GM19468 (cell line): ENCODE data around the gene EID2B.

ENCODE experiments used
- ATAC-seq: cut with Tn5 transposase; IDR thresholded peaks from one replicate; pipeline ENCODE4 v1.9.1; 2021; ENCODE audit warnings: mild to moderate bottlenecking, moderate library complexity, moderate number of reproducible peaks; ENCODE audit not compliant: unreplicated experiment; ENCODE audit errors: extremely low read depth

Gene EID2B

GRCh38 chr19:39532233-39533002 is at the start of gene EID2B:
TSS of gene EID2B (minus strand) at chr19:39532852. CDS start at chr19:39532802, 50 bp downstream.
- ATAC-seq = peak; percentile 87

- ATAC-seq = no peak
Observed at GRCh38 chr19:39582442-39582841, 49.8 kb upstream of the EID2B start.

DNA sequence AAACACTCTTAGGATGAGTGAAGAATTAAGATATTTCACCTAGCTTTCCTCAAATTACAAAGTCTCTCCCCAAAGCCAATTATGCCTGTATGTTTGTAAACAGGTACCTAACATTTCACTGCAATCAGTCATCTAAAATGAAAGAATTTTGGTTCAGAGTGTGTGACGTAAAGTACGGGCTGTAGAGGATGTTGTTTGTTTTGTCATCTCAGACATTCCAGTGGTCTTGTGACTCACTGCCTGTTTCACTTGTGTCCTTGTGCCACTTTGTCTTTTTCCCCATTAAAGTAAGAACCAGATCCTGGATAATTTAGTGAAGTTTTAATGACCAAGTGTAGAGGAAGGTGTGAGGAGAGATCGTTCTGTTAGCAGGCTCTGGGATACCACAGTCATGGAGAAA is 36.0 kb upstream of the EID2B start:
- ATAC-seq = no peak

DNA sequence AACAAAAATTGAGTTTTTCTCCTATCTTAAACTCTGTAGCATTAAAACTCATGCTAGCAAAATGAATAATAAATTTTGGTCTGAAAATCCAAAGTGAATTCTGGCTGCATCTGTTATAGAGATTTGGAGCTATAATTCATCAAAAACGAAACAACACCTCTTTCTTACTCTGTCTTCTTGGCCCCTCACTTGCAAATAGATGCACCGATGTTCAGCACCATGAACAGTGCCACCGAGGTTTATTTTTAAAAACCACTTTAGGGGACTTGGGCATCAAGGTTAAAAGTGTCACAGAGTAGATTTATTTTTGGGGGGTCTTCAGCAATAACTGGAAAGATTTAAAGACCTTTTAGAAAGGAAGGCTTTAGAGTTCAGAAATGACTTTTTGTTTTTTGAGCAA is 33.4 kb upstream of the EID2B start:
- ATAC-seq = no peak

DNA sequence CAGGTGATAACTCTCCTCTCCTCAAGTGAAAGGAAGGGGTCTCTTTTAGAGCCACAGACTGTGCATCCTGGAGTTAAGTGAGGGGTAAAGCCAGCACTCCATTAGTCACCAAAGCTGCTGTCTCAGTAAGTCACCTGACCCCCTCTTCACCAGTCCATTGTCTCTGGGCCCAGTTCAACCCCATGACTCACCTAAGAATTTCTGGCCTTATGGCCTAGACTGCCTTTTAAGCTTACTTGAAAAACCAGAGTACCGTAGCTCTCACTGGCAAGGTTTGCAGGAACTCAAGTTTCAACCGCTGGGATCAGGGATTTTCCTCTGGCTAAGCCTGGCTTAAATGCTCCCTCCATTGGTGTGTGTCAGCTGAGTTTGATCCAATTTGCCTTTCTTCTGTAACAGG is 30.8 kb upstream of the EID2B start:
- ATAC-seq = no peak

DNA sequence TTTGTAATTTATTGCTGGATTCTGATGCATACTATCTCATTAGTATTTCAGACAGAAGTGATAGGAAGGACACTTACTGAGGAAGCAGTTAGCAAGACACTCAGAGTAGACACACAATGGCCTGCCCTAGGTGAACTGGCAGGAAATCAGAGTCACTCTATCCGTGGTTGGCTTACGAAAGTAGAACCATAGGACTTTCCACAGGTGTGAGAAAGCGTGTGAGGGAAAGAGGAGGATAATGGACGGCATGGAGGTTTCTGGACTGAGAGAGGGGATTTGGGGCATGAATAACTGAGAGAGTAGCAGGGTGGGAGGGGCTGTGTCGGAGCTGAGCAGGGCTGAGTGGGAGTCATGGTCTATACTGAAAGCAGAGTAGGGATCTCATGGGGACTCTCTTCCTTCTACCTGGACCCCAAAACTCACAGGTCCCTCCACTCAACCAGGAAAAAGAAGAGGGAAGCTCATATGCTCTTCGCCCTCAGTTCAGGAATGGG is 26.0 kb upstream of the EID2B start:
- no peak for ATAC-seq

DNA sequence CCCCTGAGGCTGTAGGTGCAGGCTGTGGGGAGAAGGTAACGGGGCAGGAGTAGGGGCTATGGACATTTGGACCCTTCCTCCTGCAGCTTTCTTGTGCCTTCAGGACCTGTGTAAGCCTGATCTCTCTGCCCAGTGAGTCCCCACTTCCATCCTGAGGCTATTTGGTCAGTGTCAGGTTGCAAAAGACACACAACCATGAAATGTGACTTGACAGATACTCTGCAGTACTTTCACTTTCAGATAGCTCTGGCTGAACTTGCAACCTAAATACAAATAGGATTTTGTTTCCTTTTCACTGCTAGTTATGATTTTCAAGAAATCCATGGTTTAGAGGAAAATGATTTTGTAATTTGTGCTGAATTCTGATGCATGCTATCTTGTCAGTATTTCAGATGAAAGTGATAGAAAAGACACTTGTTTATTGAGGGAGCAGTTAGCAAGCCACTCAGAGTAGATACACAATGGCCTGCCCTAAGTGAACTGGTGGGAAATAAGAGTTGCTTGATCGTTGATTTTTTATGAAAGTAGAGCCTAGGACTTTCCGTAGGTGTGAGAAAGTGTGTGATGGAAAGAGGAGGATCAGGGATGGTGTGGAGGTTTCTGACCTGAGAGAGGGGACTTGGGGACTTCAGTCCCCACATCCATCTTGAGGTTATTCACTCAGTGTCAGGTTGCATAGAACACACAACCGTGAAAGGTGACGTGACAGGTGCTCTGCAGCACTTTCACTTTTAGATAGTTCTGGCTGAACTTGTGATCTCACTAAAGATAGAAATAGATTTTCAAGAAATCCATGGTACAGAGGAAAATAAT is 25.4 kb upstream of the EID2B start:
- no peak for ATAC-seq

DNA sequence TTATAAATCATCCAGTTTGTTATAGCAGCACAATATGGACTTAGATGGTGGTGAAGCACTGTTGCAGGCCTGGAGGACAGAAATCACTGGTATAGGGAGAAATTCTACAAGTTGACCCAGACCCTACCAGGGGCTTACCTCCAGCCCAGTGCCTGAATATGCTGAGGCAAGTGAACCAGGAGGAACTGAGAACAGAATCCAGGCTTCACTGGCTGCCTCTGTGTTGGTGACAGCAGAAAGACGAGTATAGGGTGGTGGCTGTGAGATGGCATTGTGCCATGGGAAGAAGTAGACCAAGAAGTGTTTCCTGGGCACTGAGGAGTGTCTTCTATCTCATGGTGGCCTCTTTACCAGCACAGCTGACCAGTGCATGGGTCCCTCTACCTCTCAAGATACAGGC is 23.2 kb upstream of the EID2B start:
- no peak for ATAC-seq

DNA sequence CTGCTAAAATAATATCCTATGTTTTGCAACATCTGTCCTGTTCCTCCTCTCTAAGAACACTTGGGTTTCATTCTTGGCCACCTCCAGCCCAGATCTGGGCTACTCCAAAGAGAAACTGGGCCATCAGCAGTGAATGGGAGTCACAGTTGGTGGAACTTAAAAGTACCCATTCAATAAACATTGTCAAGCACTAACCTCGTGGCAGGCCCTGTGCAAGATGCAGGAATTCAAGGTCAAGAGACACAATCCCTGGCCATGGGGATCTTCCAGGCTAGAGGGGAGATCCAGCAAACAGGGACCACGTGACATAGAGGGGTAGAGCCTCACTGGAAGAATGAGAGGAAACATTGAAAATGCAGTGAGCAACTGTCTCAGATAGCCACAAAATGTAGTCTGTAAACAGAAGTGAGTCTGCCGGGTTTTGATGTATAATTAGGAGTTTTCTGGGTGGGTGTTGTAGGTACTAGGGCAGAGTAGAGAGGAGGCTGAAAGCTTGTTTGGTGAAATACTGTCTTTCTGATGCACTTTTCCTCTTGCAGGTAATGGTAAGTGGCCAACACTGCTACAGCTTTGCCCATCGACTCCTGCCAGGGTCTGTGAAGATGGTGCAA is 22.2 kb upstream of the EID2B start:
- no peak for ATAC-seq

- no peak for ATAC-seq
Observed at GRCh38 chr19:39553082-39553652, 20.5 kb upstream of the EID2B start.

- no peak for ATAC-seq
Observed at GRCh38 chr19:39550197-39550596, 17.5 kb upstream of the EID2B start.

DNA sequence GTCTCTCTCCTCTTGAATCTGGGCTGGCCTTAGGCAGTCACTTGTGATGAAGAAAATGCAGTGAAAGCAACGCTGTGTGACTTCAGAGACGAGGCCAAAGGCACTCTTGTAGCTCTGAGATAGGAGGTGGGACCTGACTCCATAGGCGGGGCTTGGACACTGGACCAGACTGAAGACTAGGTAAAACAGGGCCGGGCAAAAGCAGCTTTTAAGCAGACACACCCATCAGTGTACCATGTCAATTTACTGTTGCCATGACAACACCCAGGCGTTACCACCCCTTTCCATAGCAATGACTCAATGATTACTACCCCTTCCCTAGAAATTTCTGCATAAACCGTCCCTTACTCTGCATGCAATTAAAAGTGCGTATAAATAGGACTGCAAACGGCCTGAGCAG is 13.9 kb upstream of the EID2B start:
- no peak for ATAC-seq

- ATAC-seq = no peak
Observed at GRCh38 chr19:39544911-39545310, 12.3 kb upstream of the EID2B start.

DNA sequence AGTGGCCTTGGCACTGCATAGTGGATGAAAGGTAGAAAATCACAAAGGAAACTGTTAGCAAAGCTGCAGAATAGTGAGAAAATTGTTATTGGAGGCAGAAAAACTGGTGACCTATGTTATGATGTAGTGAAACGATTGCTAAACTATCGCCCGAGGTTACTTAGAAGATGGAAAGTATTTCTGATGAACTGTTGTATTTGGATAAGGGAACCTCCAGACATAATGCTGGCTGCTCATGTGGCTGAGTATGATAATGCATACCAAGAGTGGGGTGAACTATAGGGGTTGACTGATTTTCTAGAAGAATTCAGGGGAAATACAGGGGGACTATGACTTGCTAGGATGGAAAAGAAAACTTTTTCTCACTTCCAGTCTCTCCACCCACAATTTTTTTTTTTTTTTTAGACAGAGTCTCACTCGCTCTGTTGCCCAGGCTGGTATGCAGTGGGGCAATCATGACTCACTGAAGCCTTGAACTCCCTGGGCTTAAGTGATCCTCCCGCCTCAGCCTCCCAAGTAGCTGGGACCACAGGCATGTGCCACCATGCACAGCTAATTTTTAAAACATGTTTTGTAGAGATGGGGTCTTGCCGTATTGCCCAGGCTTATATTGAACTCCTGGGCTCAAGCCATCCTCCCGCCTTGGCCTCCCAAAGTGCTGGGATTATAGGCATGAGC is 11.7 kb upstream of the EID2B start:
- ATAC-seq = no peak

DNA sequence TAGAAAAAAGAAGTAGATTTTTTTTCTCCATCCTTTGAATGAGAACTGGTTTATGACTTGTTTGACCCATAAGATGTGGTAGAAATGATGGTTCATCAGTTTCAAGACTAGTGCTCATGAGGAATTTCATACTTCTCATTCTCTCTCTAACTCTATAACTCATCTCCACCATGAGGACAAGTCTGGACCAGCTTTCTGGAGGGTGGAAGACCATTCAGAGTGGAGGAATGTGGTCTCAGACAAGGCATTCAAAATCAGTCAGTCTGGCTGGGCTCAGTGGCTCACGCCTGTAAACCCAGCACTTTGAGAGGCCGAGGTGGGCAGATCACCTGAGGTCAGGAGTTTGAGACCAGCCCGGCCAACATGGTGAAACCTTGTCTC is 10.8 kb upstream of the EID2B start:
- no peak for ATAC-seq

GRCh38 chr19:39542206-39542605 is 9.6 kb upstream of the EID2B start:
- ATAC-seq = no peak

- ATAC-seq = no peak
Observed at GRCh38 chr19:39540333-39540673, 7.7 kb upstream of the EID2B start.

DNA sequence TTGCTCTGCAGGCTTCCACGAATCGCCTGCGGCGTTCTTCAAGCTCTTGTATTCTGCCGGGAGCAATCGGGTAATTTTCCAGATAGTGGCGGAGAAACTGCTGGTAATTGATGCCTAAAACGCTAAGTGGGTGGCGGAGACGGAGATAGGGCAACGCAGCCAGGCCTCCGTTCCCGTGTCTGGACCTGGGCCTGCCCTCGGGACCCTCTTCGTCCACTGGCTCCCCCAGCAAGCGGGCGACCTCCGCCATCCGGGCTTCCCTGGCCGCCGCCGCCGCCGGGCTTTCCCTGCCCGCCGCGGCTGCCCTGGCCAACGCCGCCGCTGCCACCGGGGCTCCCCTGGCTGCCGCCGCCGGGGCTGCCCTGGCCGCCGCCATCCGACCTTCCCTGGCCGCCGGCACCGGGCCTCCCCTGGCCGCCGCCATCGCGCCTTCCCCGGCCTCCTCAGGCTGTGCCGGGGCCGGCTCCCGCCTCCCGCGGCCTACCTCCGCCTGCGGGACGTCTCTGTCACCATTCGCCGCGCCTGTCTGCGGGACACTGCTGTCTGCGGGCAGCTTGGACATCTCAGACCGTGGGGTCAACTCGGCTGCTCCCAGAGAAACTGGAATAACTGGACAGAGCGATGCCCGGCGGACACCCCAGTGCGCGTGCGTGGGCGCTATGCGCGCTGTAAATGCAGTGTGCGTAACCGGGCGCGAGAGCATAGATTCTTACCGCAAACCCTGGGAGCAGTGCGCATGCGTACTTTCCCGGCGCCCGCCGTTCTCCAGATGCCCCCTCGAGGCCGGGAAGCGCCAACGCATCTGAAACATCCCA is 7.1 kb upstream of the EID2B start, which contains the start of gene EID2:
Gene EID2 (minus strand): TSS at position 644 of the 815 bp plus-strand sequence. CDS start 82 bp downstream, at position 562.
- ATAC-seq = peak; percentile 36

- ATAC-seq = no peak
Observed at GRCh38 chr19:39539165-39539517, 6.5 kb upstream of the EID2B start.
